Amygdala (tissue), 56 donors: ENCODE measurements around the gene NAT9.
A peak's percentile ranks its signal among the peaks of the same experiment; 100 is the strongest.

Experiments used
- DNase-seq, 56 donors: peaks; one replicate each; lab custom pipeline; 2025; lab: John Stamatoyannopoulos, UW

Gene NAT9

GRCh38 chr17:74807441-74807840 is 31.3 kb upstream of the NAT9 start:
- no peak for DNase-seq

- DNase-seq = no peak
These were observed 30.2 kb upstream of the NAT9 start for GRCh38 chr17:74806334-74806733.

- DNase-seq = peak in 6 of 56 donors; percentile 24 to 55 (median 36)
These were observed 29.4 kb upstream of the NAT9 start for GRCh38 chr17:74805591-74805991.

GRCh38 chr17:74804683-74805082 is 28.5 kb upstream of the NAT9 start:
- no peak for DNase-seq

GRCh38 chr17:74803971-74804370 is 27.8 kb upstream of the NAT9 start:
- DNase-seq = no peak

GRCh38 chr17:74803388-74803930 is 27.3 kb upstream of the NAT9 start:
- no peak for DNase-seq

GRCh38 chr17:74801896-74802295 is 25.8 kb upstream of the NAT9 start:
- no peak for DNase-seq

- DNase-seq = peak in 1 of 56 donors; percentile 47
These were observed 24.4 kb upstream of the NAT9 start for GRCh38 chr17:74800531-74800930.

GRCh38 chr17:74799097-74799496 is 23.0 kb upstream of the NAT9 start:
- DNase-seq = no peak

GRCh38 chr17:74798239-74798707 is 22.1 kb upstream of the NAT9 start:
- DNase-seq = no peak

GRCh38 chr17:74797824-74798223 is 21.7 kb upstream of the NAT9 start:
- no peak for DNase-seq

GRCh38 chr17:74796866-74797265 is 20.7 kb upstream of the NAT9 start:
- DNase-seq = no peak

GRCh38 chr17:74796211-74796610 is 20.1 kb upstream of the NAT9 start:
- DNase-seq = no peak

GRCh38 chr17:74795327-74796020 is 19.3 kb upstream of the NAT9 start:
- DNase-seq = peak in 6 of 56 donors; percentile 23 to 36 (median 28)

- DNase-seq = no peak
These were observed 16.5 kb upstream of the NAT9 start for GRCh38 chr17:74792586-74793105.

GRCh38 chr17:74790161-74791058 is 14.3 kb upstream of the NAT9 start:
- no peak for DNase-seq

- DNase-seq = no peak
These were observed 10.4 kb upstream of the NAT9 start for GRCh38 chr17:74786431-74787055.

- no peak for DNase-seq
These were observed 9.8 kb upstream of the NAT9 start for GRCh38 chr17:74785981-74786360.

- no peak for DNase-seq
These were observed 9.2 kb upstream of the NAT9 start for GRCh38 chr17:74785096-74785980.
